ENCODE data around the gene PNMT. TPM values are rescaled to one million over a fixed set of nuclear protein-coding genes. Genes with fewer than 3 reads are reported as not detected.

PNMT gene
- polyA plus RNA-seq, 1 of the 3 experiments (the other 2 are of a cell fraction), result 0.07 TPM

- TF ChIP-seq GABPA (IDR thresholded peaks at IDR 0.05; ENCODE audit: low read depth) (no peak), NFIC (IDR thresholded peaks at IDR 0.05; ENCODE audit: borderline replicate concordance) (no peak), JUND (IDR thresholded peaks at IDR 0.05) (no peak), MXI1 (IDR thresholded peaks at IDR 0.05; ENCODE audit: low read depth, low read length) (no peak), SIN3A (IDR thresholded peaks at IDR 0.05; ENCODE audit: borderline replicate concordance, low read depth, low read length) (no peak), FOXJ3 (CRISPR knock-in tag; IDR thresholded peaks at IDR 0.05) (no peak), USF2 (IDR thresholded peaks at IDR 0.05; ENCODE audit: borderline replicate concordance, low read depth, low read length) (no peak)
Measured at GRCh38 chr17:39671651-39672521, 3.6 kb downstream of the PNMT start (continued).

GRCh38 chr17:39672522-39673334 is 4.5 kb downstream of the PNMT start:
- Histone ChIP-seq H3K9me2 (no peaks in the 10 kb centered on the region), H3K4me1 (ENCODE audit: control insufficient read depth in 1 of 2, insufficient read depth in 2 of 2, low read depth in 1 of 2, low read length in 1 of 2) (peaks cover 0 to 2% of the 10 kb centered on the region in 2 experiments; a peak in 1 of 4 replicates), H3K27ac (ENCODE audit: low read depth in 2 of 2, low read length in 1 of 2) (no peak overlapping the region), H3K4me2 (no peak overlapping the region), H3K79me2 (ENCODE audit: insufficient read depth) (no peaks in the 10 kb centered on the region), H3K9me3 (no peaks in the 10 kb centered on the region), H3K27me3 (ENCODE audit: insufficient read depth) (no peaks in the 10 kb centered on the region), H4K20me1 (ENCODE audit: insufficient read depth) (no peaks in the 10 kb centered on the region), H2AFZ (ENCODE audit: low read depth) (no peak overlapping the region), H3K9ac (no peak overlapping the region), H3F3A (replicated peaks; ENCODE audit: insufficient read depth) (no peaks in the 10 kb centered on the region), H3K4me3 (ENCODE audit: low read depth in 2 of 2, low read length in 1 of 2) (no peak overlapping the region), H3K36me3 (replicated peaks in 1 of 2; ENCODE audit: control insufficient read depth in 1 of 2, insufficient read depth in 2 of 2, low read length in 1 of 2) (no peaks in the 10 kb centered on the region)
- TF ChIP-seq GATA2 (CRISPR knock-in tag; IDR thresholded peaks at IDR 0.05), result no peak
- peak; percentile 5; the same call in 1 of the 2 replicates for TF ChIP-seq CTCF (IDR thresholded peaks at IDR 0.05)
- TF ChIP-seq RAD21 (IDR thresholded peaks at IDR 0.05; ENCODE audit: low read length), result no peak
- TF ChIP-seq MAX (IDR thresholded peaks at IDR 0.05; ENCODE audit: low read depth), result no peak
- TF ChIP-seq USF1 (IDR thresholded peaks at IDR 0.05; ENCODE audit: borderline replicate concordance, low read depth), result no peak
- no peak for TF ChIP-seq NFIC (IDR thresholded peaks at IDR 0.05; ENCODE audit: borderline replicate concordance)
- no peak for DNase-seq
- CTCF ChIA-PET, result interaction anchor here (0.7 to 15.8 kb wide), 11 partner anchors 8 to 59 kb away, joined by 3 to 279 read pairs (median 9); partner anchors contain the start of genes MIEN1 and PPP1R1B
- POLR2A ChIA-PET, result interaction anchor here (0.7 kb wide), 1 partner anchor 15 kb away, joined by 3 read pairs; the partner anchor contains the start of gene PGAP3
- 75% methylated on average over 10 of the region's 15 CpGs for WGBS (ENCODE audit: low lambda C conversion rate)
